ENCODE measurements around the gene PDE4B. TPM values are rescaled to one million over a fixed set of nuclear protein-coding genes. Genes with fewer than 3 reads are reported as not detected.

The PDE4B gene
- total and polyA plus RNA-seq, 7 experiments from 2014 or later: 43.5 to 99.2 (median 46.7) TPM

GRCh38 chr1:66354311-66355201 lies 561.9 kb downstream of the PDE4B start:
- Mint-ChIP-seq H3K4me3 (peak overlapping the region in 3 of 10 donors; percentile 17 to 65 (median 52)), H3K27ac (peak overlapping the region in 2 of 9 donors; percentile 27 to 73)
- ATAC-seq: no peak

GRCh38 chr1:66355756-66356155 lies 563.1 kb downstream of the PDE4B start:
- ATAC-seq (no peak), DNase-seq (no peak)
- H3K36me3 ChIP-seq (ENCODE audit: control insufficient read depth in 2 of 3, insufficient read depth in 3 of 3, low read length in 3 of 3): peaks cover 0 to 5% (median 0%) of the 10 kb centered on the region in 3 experiments
- intact Hi-C loops (cut with micrococcal nuclease): loop anchor here in 1 of 2 donors (1.0 to 2.0 kb wide), 2 partner anchors 9 to 15 kb away; no protein-coding TSS in a partner anchor
- H3K4me3 ChIP-seq (ENCODE audit: low read length): no peak overlapping the region
- H3K27me3 ChIP-seq (ENCODE audit: control insufficient read depth in 2 of 2, insufficient read depth in 2 of 2, low read length in 2 of 2): no peaks in the 10 kb centered on the region
- peak overlapping the region in 6 of 9 donors; percentile 4 to 61 (median 36) for H3K27ac Mint-ChIP-seq
- CTCF ChIA-PET: interaction anchor here (0.7 kb wide), 2 partner anchors 20 to 53 kb away, joined by 3 to 4 read pairs; no protein-coding TSS in a partner anchor
- POLR2A ChIA-PET: interaction anchor here (0.8 to 1.5 kb wide), 2 partner anchors 13 to 24 kb away, joined by 3 to 4 read pairs; no protein-coding TSS in a partner anchor
- no peak overlapping the region for H3K27ac ChIP-seq (ENCODE audit: low read depth, low read length)
- peak overlapping the region in 5 of 10 donors; percentile 9 to 58 (median 57) for H3K4me3 Mint-ChIP-seq
- peaks cover 0 to 3% (median 0%) of the 10 kb centered on the region in 11 donors for H3K9me3 Mint-ChIP-seq
- no peaks in the 10 kb centered on the region for H3K27me3 Mint-ChIP-seq
- peaks cover 0 to 63% (median 18%) of the 10 kb centered on the region in 5 donors for H3K36me3 Mint-ChIP-seq
- no peaks in the 10 kb centered on the region for H3K9me3 ChIP-seq (ENCODE audit: control insufficient read depth in 2 of 3, low read length in 3 of 3)
- H3K4me1 Mint-ChIP-seq: peaks cover 74 to 99% (median 96%) of the 10 kb centered on the region in 7 donors
- peaks cover 74 to 79% of the 10 kb centered on the region in 2 donors for H3K4me1 ChIP-seq (ENCODE audit: control insufficient read depth in 2 of 2, insufficient read depth in 2 of 2, low read length in 2 of 2)

More at GRCh38 chr1:66354311-66355201, 561.9 kb downstream of the PDE4B start:
- Histone ChIP-seq H3K4me3 (ENCODE audit: low read length) (no peak overlapping the region), H3K9me3 (ENCODE audit: control insufficient read depth in 2 of 3, low read length in 3 of 3) (no peaks in the 10 kb centered on the region), H3K27ac (ENCODE audit: low read depth, low read length) (no peak overlapping the region), H3K27me3 (ENCODE audit: control insufficient read depth in 2 of 2, insufficient read depth in 2 of 2, low read length in 2 of 2) (no peaks in the 10 kb centered on the region), H3K36me3 (ENCODE audit: control insufficient read depth in 2 of 3, insufficient read depth in 3 of 3, low read length in 3 of 3) (peaks cover 0 to 5% (median 0%) of the 10 kb centered on the region in 3 experiments), H3K4me1 (ENCODE audit: control insufficient read depth in 2 of 2, insufficient read depth in 2 of 2, low read length in 2 of 2) (peaks cover 79% of the 10 kb centered on the region in 2 donors)
- Mint-ChIP-seq H3K27me3 (no peaks in the 10 kb centered on the region), H3K9me3 (peaks cover 0 to 3% (median 0%) of the 10 kb centered on the region in 11 donors), H3K4me1 (peaks cover 78 to 100% (median 97%) of the 10 kb centered on the region in 7 donors), H3K36me3 (peaks cover 0 to 57% (median 18%) of the 10 kb centered on the region in 5 donors)
- intact Hi-C loops (cut with micrococcal nuclease): loop anchor here (5.0 kb wide), 1 partner anchor 93 kb away; no protein-coding TSS in a partner anchor
- ChIA-PET CTCF (no interaction called here), POLR2A (interaction anchor here (1.9 to 5.9 kb wide), 3 partner anchors 12 to 23 kb away, joined by 10 to 49 read pairs (median 16); no protein-coding TSS in a partner anchor)
- no peak for DNase-seq

- no peaks in the 10 kb centered on the region for H3K27me3 Mint-ChIP-seq
- Histone ChIP-seq H3K36me3 (ENCODE audit: control insufficient read depth in 2 of 3, insufficient read depth in 3 of 3, low read length in 3 of 3) (peaks cover 0 to 9% (median 0%) of the 10 kb centered on the region in 3 experiments), H3K27me3 (ENCODE audit: control insufficient read depth in 2 of 2, insufficient read depth in 2 of 2, low read length in 2 of 2) (no peaks in the 10 kb centered on the region), H3K4me1 (ENCODE audit: control insufficient read depth in 2 of 2, insufficient read depth in 2 of 2, low read length in 2 of 2) (peaks cover 65 to 71% of the 10 kb centered on the region in 2 donors), H3K27ac (ENCODE audit: low read depth, low read length) (no peak overlapping the region), H3K9me3 (ENCODE audit: control insufficient read depth in 2 of 3, low read length in 3 of 3) (no peaks in the 10 kb centered on the region), H3K4me3 (ENCODE audit: low read length) (no peak overlapping the region)
- ATAC-seq (no peak), DNase-seq (no peak)
- peaks cover 68 to 96% (median 87%) of the 10 kb centered on the region in 7 donors for H3K4me1 Mint-ChIP-seq
- intact Hi-C loops (cut with micrococcal nuclease): loop anchor here in 1 of 2 donors (1.0 to 2.0 kb wide), 4 partner anchors 10 to 74 kb away; no protein-coding TSS in a partner anchor
- ChIA-PET CTCF (interaction anchor here (0.8 kb wide), 1 partner anchor 11 kb away, joined by 3 read pairs; no protein-coding TSS in a partner anchor), POLR2A (interaction anchor here (0.7 to 1.5 kb wide), 5 partner anchors 12 to 24 kb away, joined by 3 to 6 read pairs (median 3); no protein-coding TSS in a partner anchor)
- H3K27ac Mint-ChIP-seq: peak overlapping the region in 4 of 9 donors; percentile 20 to 61 (median 29)
- H3K36me3 Mint-ChIP-seq: peaks cover 4 to 64% (median 23%) of the 10 kb centered on the region in 5 donors
- H3K4me3 Mint-ChIP-seq: peak overlapping the region in 8 of 10 donors; percentile 7 to 58 (median 49)
- H3K9me3 Mint-ChIP-seq: peaks cover 0 to 3% (median 0%) of the 10 kb centered on the region in 11 donors
Observed at GRCh38 chr1:66356605-66357004, 563.9 kb downstream of the PDE4B start.

DNA sequence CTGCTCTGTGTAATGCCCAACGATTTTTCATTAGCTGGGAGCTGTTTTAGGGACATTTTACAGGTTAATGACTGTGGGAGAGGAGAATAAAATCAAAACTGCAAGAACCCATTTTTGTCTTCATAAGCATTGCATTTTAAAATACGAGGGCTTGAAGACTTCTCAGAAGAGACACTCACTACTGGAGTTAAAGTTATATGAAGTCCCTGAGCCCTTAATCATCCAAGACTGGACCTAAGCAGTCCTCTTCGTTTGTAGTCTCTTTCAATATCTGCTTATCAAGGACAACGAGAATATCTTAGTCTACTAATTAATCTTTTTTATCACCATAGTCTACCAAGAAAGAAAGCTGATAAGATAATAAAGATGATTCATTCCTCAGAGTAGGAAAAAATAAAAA lies 564.3 kb downstream of the PDE4B start:
- no peak overlapping the region for H3K27ac ChIP-seq (ENCODE audit: low read depth, low read length)
- no peak for ATAC-seq
- H3K36me3 Mint-ChIP-seq: peaks cover 8 to 64% (median 24%) of the 10 kb centered on the region in 5 donors

GRCh38 chr1:66357478-66358197 lies 564.9 kb downstream of the PDE4B start:
- ChIA-PET CTCF (no interaction called here), POLR2A (interaction anchor here (0.7 to 1.3 kb wide), 4 partner anchors 8 to 25 kb away, joined by 3 to 6 read pairs (median 4); no protein-coding TSS in a partner anchor)
- ATAC-seq: peak; percentile 82
- H3K27me3 ChIP-seq (ENCODE audit: control insufficient read depth in 2 of 2, insufficient read depth in 2 of 2, low read length in 2 of 2): no peaks in the 10 kb centered on the region
- intact Hi-C loops (cut with micrococcal nuclease): loop anchor here in 1 of 2 donors (1.0 to 2.0 kb wide), 3 partner anchors 13 to 75 kb away; no protein-coding TSS in a partner anchor
- no peaks in the 10 kb centered on the region for H3K9me3 ChIP-seq (ENCODE audit: control insufficient read depth in 2 of 3, low read length in 3 of 3)
- no peak overlapping the region for H3K4me3 ChIP-seq (ENCODE audit: low read length)
- peaks cover 0 to 18% (median 10%) of the 10 kb centered on the region in 3 experiments for H3K36me3 ChIP-seq (ENCODE audit: control insufficient read depth in 2 of 3, insufficient read depth in 3 of 3, low read length in 3 of 3)
- Mint-ChIP-seq H3K9me3 (no peaks in the 10 kb centered on the region), H3K27me3 (no peaks in the 10 kb centered on the region), H3K4me3 (peak overlapping the region; percentile 44 to 75 (median 56)), H3K27ac (peak overlapping the region in 8 of 9 donors; percentile 5 to 67 (median 35)), H3K4me1 (peaks cover 58 to 93% (median 81%) of the 10 kb centered on the region in 7 donors), H3K36me3 (peaks cover 15 to 65% (median 28%) of the 10 kb centered on the region in 5 donors)
- H3K27ac ChIP-seq (ENCODE audit: low read depth, low read length): no peak overlapping the region
- DNase-seq: peak in 6 of 9 donors; percentile 41 to 65 (median 56)
- H3K4me1 ChIP-seq (ENCODE audit: control insufficient read depth in 2 of 2, insufficient read depth in 2 of 2, low read length in 2 of 2): peaks cover 55 to 61% of the 10 kb centered on the region in 2 donors

More for the DNA sequence above, 564.3 kb downstream of the PDE4B start:
- H3K36me3 ChIP-seq (ENCODE audit: control insufficient read depth in 2 of 3, insufficient read depth in 3 of 3, low read length in 3 of 3): peaks cover 0 to 14% (median 3%) of the 10 kb centered on the region in 3 experiments
- no peaks in the 10 kb centered on the region for H3K27me3 ChIP-seq (ENCODE audit: control insufficient read depth in 2 of 2, insufficient read depth in 2 of 2, low read length in 2 of 2)
- H3K4me1 ChIP-seq (ENCODE audit: control insufficient read depth in 2 of 2, insufficient read depth in 2 of 2, low read length in 2 of 2): peaks cover 61 to 67% of the 10 kb centered on the region in 2 donors
- no peak overlapping the region for H3K4me3 ChIP-seq (ENCODE audit: low read length)
- H3K4me3 Mint-ChIP-seq: peak overlapping the region in 8 of 10 donors; percentile 7 to 58 (median 47)
- CTCF ChIA-PET: interaction anchor here (0.8 kb wide), 1 partner anchor 12 kb away, joined by 3 read pairs; no protein-coding TSS in a partner anchor
- H3K9me3 Mint-ChIP-seq: peaks cover 0 to 2% (median 0%) of the 10 kb centered on the region in 11 donors
- POLR2A ChIA-PET: interaction anchor here (0.7 to 1.3 kb wide), 4 partner anchors 8 to 25 kb away, joined by 3 to 6 read pairs (median 4); no protein-coding TSS in a partner anchor
- H3K4me1 Mint-ChIP-seq: peaks cover 63 to 93% (median 85%) of the 10 kb centered on the region in 7 donors
- peak overlapping the region in 2 of 9 donors; percentile 20 to 62 for H3K27ac Mint-ChIP-seq
- DNase-seq: no peak
- no peaks in the 10 kb centered on the region for H3K27me3 Mint-ChIP-seq
- H3K9me3 ChIP-seq (ENCODE audit: control insufficient read depth in 2 of 3, low read length in 3 of 3): no peaks in the 10 kb centered on the region
- intact Hi-C loops (cut with micrococcal nuclease): loop anchor here in 1 of 2 donors (1.0 to 2.0 kb wide), 3 partner anchors 14 to 75 kb away; no protein-coding TSS in a partner anchor
